Measurements from ENCODE around the gene YWHAB. TPM values are rescaled to one million over a fixed set of nuclear protein-coding genes. Genes with fewer than 3 reads are reported as not detected.

Gene YWHAB
- total RNA-seq, 1 experiment from 2014 or later = 267 TPM

DNA sequence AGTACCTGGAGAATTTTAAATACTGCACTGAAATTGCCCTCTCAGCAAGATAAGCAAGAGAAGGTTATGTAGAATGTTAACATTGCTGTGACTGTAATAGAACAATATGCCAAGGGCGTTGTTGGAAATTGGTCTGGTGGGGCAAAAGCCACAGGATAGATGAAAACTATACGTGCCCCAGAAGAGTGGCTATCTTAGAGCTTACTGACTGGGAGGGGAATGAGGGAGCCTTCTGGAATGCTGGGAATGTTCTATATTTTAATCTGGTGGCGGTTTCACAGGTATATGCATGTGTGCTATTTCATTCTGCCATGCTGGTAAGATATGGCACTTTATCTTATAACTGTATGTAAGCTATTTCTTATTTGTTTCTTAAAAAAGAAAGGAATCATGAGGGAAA is 35.2 kb upstream of the YWHAB start:
- Histone ChIP-seq H3K36me3 (ENCODE audit: control insufficient read depth, insufficient read depth, low read length) (no peaks in the 10 kb centered on the region), H3K27me3 (ENCODE audit: control insufficient read depth, insufficient read depth, low read length) (no peaks in the 10 kb centered on the region; the same call in 1 of the 2 replicates), H3K4me1 (ENCODE audit: control insufficient read depth, insufficient read depth, low read length) (no peaks in the 10 kb centered on the region), H3K9me3 (ENCODE audit: control insufficient read depth, insufficient read depth, low read depth, low read length) (no peaks in the 10 kb centered on the region), H3K4me3 (ENCODE audit: low read depth in 2 of 2, low read length in 2 of 2) (no peak overlapping the region), H3K27ac (ENCODE audit: low read length) (no peak overlapping the region)
- ATAC-seq = no peak
- ChIA-PET CTCF (interaction anchor here (0.6 kb wide), 1 partner anchor 1354 kb away, joined by 5 read pairs; no protein-coding TSS in a partner anchor), POLR2A (no interaction called here)
- no TSS peak for BruUV-seq (replicated peaks)
- DNase-seq (ENCODE audit: low read depth, low spot score) = no peak
- intact Hi-C loops (cut with micrococcal nuclease; ENCODE audit: unreplicated experiment) (no loop called here), in situ Hi-C loops (cut with HindIII; ENCODE audit: low pct_unique_long_range_greater_than_20kb, low sequenced_read_pairs) (no loop called here)
- no peak for TF ChIP-seq REST (IDR thresholded peaks at IDR 0.05; ENCODE audit: insufficient read depth in 1 of 2, low read depth in 2 of 2, low read length in 1 of 2)

DNA sequence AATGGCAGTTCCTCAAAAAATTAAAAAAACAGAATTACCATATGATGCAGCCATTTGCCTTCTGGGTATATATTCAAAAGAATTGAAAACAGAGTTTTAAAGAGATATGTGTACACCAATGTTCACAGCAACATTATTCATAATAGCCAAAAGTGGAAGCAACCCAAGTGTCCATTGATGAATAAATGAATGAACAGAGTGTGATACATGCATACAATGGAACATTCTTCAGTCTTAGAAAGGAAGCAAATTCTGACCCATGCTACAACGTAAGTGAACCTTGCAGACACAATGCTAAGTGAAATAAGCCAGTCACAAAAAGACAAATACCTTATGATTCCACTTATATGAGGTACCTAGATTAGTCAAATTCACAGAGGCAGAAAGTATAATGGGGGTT is 34.7 kb upstream of the YWHAB start:
- no peaks in the 10 kb centered on the region for H3K36me3 ChIP-seq (ENCODE audit: control insufficient read depth, insufficient read depth, low read length)
- no peaks in the 10 kb centered on the region for H3K4me1 ChIP-seq (ENCODE audit: control insufficient read depth, insufficient read depth, low read length)
- no peak overlapping the region for H3K4me3 ChIP-seq (ENCODE audit: low read depth in 2 of 2, low read length in 2 of 2)
- in situ Hi-C loops (cut with HindIII; ENCODE audit: low pct_unique_long_range_greater_than_20kb, low sequenced_read_pairs) (no loop called here), intact Hi-C loops (cut with micrococcal nuclease; ENCODE audit: unreplicated experiment) (no loop called here)
- TF ChIP-seq SIN3A (IDR thresholded peaks at IDR 0.05; ENCODE audit: borderline replicate concordance, insufficient read depth, low read depth, low read length) (no peak), CTCF (IDR thresholded peaks at IDR 0.05) (no peak), REST (IDR thresholded peaks at IDR 0.05; ENCODE audit: insufficient read depth in 1 of 2, low read depth in 2 of 2, low read length in 1 of 2) (no peak)
- ATAC-seq (no peak), DNase-seq (ENCODE audit: low read depth, low spot score) (no peak)
- no peaks in the 10 kb centered on the region; the same call in 1 of the 2 replicates for H3K27me3 ChIP-seq (ENCODE audit: control insufficient read depth, insufficient read depth, low read length)
- POLR2A ChIA-PET = no interaction called here
- no peak overlapping the region for H3K27ac ChIP-seq (ENCODE audit: low read length)
- BruUV-seq (replicated peaks) = no TSS peak
- CTCF ChIA-PET = no interaction called here
- H3K9me3 ChIP-seq (ENCODE audit: control insufficient read depth, insufficient read depth, low read depth, low read length) = no peaks in the 10 kb centered on the region
